ENCODE results near the gene CLCN2.

- TF ChIP-seq EZH2 (IDR thresholded peaks at IDR 0.05; ENCODE audit: insufficient read depth, poor library complexity, severe bottlenecking) (no peak), EZH2phosphoT487 (IDR thresholded peaks at IDR 0.05; ENCODE audit: insufficient read depth, low read depth) (no peak)
Observed at GRCh38 chr3:184298759-184299487, 62.5 kb downstream of the CLCN2 start, which contains the start of gene PSMD2.

Measured in GM23248 (cell line).